GM12878 (cell line): ENCODE data around the gene RAB12. TPM values are rescaled to one million over a fixed set of nuclear protein-coding genes. Genes with fewer than 3 reads are reported as not detected.

Experiments
- ASH2L ChIP-seq: fragments of 300-600, 200-600 bp; sonication (generic); IDR thresholded peaks from 2 replicates; pipeline ENCODE4 v1.6.1; 2017; ENCODE audit warnings: low read depth, mild to moderate bottlenecking, borderline replicate concordance
- CREM ChIP-seq: IDR thresholded peaks from 2 replicates; pipeline ENCODE4 v1.6.1; 2014; ENCODE audit warnings: antibody characterized with exemption, low read depth
- DPF2 ChIP-seq: fragments of 450-650 bp; IDR thresholded peaks from 2 replicates; pipeline ENCODE4 v1.6.1; 2017; ENCODE audit warnings: mild to moderate bottlenecking
- HDAC6 ChIP-seq: fragments of 200-600 bp; sonication (generic); IDR thresholded peaks from one replicate; pipeline ENCODE4 v1.8.0; 2017; ENCODE audit warnings: antibody characterized with exemption; ENCODE audit not compliant: unreplicated experiment
- JUND ChIP-seq: IDR thresholded peaks from 2 replicates; pipeline ENCODE4 v1.6.1; 2012; ENCODE audit warnings: low read depth, mild to moderate bottlenecking, low read length, improper control_type of control experiment, moderate library complexity
- LARP7 ChIP-seq: fragments of 450-650 bp; IDR thresholded peaks from 2 replicates; pipeline ENCODE4 v1.6.1; 2017; ENCODE audit warnings: mild to moderate bottlenecking
- PRDM15 ChIP-seq: fragments of 450-650 bp; formaldehyde crosslinking; IDR thresholded peaks from 2 replicates; pipeline ENCODE4 v1.4.0; 2020; ENCODE audit warnings: mild to moderate bottlenecking, moderate library complexity
- RAD51 ChIP-seq: fragments of 450-650 bp; IDR thresholded peaks from 2 replicates; pipeline ENCODE4 v1.6.1; 2016; ENCODE audit warnings: moderate library complexity, mild to moderate bottlenecking, inconsistent platforms
- RCOR1 ChIP-seq: conservative IDR thresholded peaks from 2 replicates; pipeline ENCODE4 v1.6.1; 2012; ENCODE audit warnings: low read depth, low read length, improper control_type of control experiment
- RUNX3 ChIP-seq: IDR thresholded peaks from 2 replicates; pipeline ENCODE4 v1.6.1; 2012; ENCODE audit warnings: low read length, inconsistent platforms
- SMC3 ChIP-seq: IDR thresholded peaks from 2 replicates; pipeline ENCODE4 v1.6.1; 2011; ENCODE audit warnings: low read length, improper control_type of control experiment, borderline replicate concordance
- SREBF1 ChIP-seq: IDR thresholded peaks from 2 replicates; pipeline ENCODE4 v1.6.1; 2012; ENCODE audit warnings: mild to moderate bottlenecking, low read length
- USF1 ChIP-seq: IDR thresholded peaks from 2 replicates; pipeline ENCODE4 v1.6.1; 2011; ENCODE audit warnings: borderline replicate concordance, low read depth, mild to moderate bottlenecking, moderate library complexity, mixed read lengths, low read length; ENCODE audit not compliant: insufficient read depth; ENCODE audit errors: extremely low read length
- YBX1 ChIP-seq: fragments of 450-650 bp; IDR thresholded peaks from 2 replicates; pipeline ENCODE4 v1.6.1; 2016; ENCODE audit warnings: antibody characterized with exemption
- polyA plus RNA-seq, 11 experiments: library from polyadenylated mRNA; depleted of rRNA in 4 of 11; unstranded in 6 of 11; stranded (reverse) in 5 of 11; fragments of >200 nt; fragmentation: Nextera tagmentation in 4 of 11; fragmentation: Illumina TruSeq in 1 of 11; extraction: Ambion mirVana in 4 of 11; extraction: Trizol in 1 of 11; gene quantifications; 1 replicate in 1 of 11; 2 replicates in 10 of 11; pipeline versions ENCODE4 v1.2.1 to v1.2.3, GENCODE V29; 2011 to 2016; ENCODE audit warnings: inconsistent platforms in 2 of 11, missing spikeins in 2 of 11, low read depth in 1 of 11
- total RNA-seq, 4 experiments: library from RNA; depleted of rRNA in 3 of 4; stranded (reverse); fragments of >200 nt in 3 of 4; fragmentation: Illumina TruSeq in 1 of 4; extraction: Trizol in 1 of 4; gene quantifications; 2 replicates each; pipeline versions ENCODE4 v1.2.1 to v1.2.3, GENCODE V29; 2013 to 2021
- TF ChIP-seq, protein P1 (sequence below): fragments of 150-350 bp; IDR thresholded peaks from 2 replicates; pipeline ENCODE4 v1.6.1; 2016; ENCODE audit warnings: low read depth, low read length
- TF ChIP-seq, protein P2 (sequence below): fragments of 450-650 bp; IDR thresholded peaks from 2 replicates; pipeline ENCODE4 v1.6.1; 2017; ENCODE audit warnings: mild to moderate bottlenecking, moderate library complexity
- TF ChIP-seq, protein P3 (sequence below): IDR thresholded peaks from 2 replicates; pipeline ENCODE4 v1.6.1; 2012; ENCODE audit warnings: low read length, inconsistent platforms

The RAB12 gene
- total and polyA plus RNA-seq, 10 of the 15 experiments (the other 5 are each of a cell fraction or from before 2014, with no cell fraction given) = 0.71 to 29.8 (median 14.0) TPM

GRCh38 chr18:8602040-8602439, 7.2 kb upstream of the RAB12 start (continued):
- TF ChIP-seq, protein P1, sequence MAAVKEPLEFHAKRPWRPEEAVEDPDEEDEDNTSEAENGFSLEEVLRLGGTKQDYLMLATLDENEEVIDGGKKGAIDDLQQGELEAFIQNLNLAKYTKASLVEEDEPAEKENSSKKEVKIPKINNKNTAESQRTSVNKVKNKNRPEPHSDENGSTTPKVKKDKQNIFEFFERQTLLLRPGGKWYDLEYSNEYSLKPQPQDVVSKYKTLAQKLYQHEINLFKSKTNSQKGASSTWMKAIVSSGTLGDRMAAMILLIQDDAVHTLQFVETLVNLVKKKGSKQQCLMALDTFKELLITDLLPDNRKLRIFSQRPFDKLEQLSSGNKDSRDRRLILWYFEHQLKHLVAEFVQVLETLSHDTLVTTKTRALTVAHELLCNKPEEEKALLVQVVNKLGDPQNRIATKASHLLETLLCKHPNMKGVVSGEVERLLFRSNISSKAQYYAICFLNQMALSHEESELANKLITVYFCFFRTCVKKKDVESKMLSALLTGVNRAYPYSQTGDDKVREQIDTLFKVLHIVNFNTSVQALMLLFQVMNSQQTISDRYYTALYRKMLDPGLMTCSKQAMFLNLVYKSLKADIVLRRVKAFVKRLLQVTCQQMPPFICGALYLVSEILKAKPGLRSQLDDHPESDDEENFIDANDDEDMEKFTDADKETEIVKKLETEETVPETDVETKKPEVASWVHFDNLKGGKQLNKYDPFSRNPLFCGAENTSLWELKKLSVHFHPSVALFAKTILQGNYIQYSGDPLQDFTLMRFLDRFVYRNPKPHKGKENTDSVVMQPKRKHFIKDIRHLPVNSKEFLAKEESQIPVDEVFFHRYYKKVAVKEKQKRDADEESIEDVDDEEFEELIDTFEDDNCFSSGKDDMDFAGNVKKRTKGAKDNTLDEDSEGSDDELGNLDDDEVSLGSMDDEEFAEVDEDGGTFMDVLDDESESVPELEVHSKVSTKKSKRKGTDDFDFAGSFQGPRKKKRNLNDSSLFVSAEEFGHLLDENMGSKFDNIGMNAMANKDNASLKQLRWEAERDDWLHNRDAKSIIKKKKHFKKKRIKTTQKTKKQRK = no peak
- no peak for TF ChIP-seq ASH2L
- no peak for TF ChIP-seq RCOR1
- no peak for TF ChIP-seq CREM
- TF ChIP-seq RAD51 = no peak
- TF ChIP-seq JUND = no peak
- peak; percentile 56; the same call in 1 of the 2 replicates for TF ChIP-seq PRDM15
- no peak for TF ChIP-seq YBX1
- TF ChIP-seq DPF2 = no peak
- TF ChIP-seq HDAC6 = no peak
- TF ChIP-seq, protein P2, sequence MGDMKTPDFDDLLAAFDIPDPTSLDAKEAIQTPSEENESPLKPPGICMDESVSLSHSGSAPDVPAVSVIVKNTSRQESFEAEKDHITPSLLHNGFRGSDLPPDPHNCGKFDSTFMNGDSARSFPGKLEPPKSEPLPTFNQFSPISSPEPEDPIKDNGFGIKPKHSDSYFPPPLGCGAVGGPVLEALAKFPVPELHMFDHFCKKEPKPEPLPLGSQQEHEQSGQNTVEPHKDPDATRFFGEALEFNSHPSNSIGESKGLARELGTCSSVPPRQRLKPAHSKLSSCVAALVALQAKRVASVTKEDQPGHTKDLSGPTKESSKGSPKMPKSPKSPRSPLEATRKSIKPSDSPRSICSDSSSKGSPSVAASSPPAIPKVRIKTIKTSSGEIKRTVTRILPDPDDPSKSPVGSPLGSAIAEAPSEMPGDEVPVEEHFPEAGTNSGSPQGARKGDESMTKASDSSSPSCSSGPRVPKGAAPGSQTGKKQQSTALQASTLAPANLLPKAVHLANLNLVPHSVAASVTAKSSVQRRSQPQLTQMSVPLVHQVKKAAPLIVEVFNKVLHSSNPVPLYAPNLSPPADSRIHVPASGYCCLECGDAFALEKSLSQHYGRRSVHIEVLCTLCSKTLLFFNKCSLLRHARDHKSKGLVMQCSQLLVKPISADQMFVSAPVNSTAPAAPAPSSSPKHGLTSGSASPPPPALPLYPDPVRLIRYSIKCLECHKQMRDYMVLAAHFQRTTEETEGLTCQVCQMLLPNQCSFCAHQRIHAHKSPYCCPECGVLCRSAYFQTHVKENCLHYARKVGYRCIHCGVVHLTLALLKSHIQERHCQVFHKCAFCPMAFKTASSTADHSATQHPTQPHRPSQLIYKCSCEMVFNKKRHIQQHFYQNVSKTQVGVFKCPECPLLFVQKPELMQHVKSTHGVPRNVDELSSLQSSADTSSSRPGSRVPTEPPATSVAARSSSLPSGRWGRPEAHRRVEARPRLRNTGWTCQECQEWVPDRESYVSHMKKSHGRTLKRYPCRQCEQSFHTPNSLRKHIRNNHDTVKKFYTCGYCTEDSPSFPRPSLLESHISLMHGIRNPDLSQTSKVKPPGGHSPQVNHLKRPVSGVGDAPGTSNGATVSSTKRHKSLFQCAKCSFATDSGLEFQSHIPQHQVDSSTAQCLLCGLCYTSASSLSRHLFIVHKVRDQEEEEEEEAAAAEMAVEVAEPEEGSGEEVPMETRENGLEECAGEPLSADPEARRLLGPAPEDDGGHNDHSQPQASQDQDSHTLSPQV = peak; percentile 63; the same call in 1 of the 2 replicates
- no peak for TF ChIP-seq RUNX3
- TF ChIP-seq SMC3 = no peak; the same call in 1 of the 2 replicates
- TF ChIP-seq LARP7 = no peak
- TF ChIP-seq SREBF1 = no peak
- TF ChIP-seq, protein P3, sequence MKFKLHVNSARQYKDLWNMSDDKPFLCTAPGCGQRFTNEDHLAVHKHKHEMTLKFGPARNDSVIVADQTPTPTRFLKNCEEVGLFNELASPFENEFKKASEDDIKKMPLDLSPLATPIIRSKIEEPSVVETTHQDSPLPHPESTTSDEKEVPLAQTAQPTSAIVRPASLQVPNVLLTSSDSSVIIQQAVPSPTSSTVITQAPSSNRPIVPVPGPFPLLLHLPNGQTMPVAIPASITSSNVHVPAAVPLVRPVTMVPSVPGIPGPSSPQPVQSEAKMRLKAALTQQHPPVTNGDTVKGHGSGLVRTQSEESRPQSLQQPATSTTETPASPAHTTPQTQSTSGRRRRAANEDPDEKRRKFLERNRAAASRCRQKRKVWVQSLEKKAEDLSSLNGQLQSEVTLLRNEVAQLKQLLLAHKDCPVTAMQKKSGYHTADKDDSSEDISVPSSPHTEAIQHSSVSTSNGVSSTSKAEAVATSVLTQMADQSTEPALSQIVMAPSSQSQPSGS = no peak
- no peak for TF ChIP-seq USF1
